HG02623 (cell line): ENCODE measurements around the gene LRRK1.

ENCODE experiments used
- ATAC-seq: cut with Tn5 transposase; IDR thresholded peaks from one replicate; pipeline ENCODE4 v1.9.1; 2021; ENCODE audit warnings: moderate library complexity; ENCODE audit not compliant: unreplicated experiment

The LRRK1 gene

DNA sequence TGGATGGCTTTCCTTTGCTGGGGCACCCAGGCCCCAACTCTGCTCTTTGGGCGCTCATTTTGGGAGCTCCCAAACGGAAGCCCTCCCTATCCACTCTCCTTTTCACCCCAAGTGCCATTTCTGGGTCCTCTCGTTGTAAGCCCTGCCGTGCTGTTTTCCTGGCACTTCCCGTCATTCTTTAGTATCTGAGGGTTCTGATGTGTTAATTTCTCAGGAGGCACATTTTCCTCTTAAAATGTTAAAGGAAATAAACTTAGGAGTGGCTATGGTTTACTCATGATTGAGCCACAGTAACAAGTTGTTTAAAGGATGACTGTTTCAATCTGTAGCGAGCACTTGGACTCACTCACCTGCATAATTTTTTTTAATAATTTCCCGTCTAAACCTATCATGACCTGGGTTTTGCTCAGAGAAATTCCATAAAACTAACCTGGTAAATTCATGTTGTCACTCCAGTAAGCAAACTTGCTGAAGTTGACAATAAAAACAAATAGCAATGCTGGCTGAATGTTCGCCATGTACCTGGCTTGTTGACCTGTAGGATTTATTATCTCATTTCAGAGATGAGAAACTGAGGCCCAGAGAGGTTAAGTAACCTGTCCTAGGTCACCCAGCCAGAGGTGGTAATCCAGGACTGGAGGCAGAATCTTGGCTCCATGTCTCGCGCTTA, 29.0 kb upstream of the LRRK1 start:
- ATAC-seq = no peak

DNA sequence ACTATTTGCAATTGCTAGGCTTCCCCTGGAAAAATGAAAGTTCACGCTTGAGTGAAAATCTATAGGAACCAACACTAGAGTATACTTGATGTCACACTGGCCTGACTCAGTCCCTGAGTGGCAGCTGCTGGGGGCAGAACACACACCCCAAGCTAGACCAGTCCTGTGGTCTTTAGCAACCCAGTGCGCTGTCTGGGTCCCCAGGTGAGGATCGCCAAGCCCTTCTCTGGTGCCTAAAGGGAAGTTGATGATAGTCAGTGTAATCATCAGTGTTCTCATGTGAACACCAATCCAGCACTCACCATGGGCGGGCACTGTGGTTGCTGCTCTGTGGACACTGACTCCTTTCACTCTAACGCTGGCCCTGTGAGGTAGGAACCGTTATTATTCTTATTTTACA, 28.3 kb upstream of the LRRK1 start:
- no peak for ATAC-seq

DNA sequence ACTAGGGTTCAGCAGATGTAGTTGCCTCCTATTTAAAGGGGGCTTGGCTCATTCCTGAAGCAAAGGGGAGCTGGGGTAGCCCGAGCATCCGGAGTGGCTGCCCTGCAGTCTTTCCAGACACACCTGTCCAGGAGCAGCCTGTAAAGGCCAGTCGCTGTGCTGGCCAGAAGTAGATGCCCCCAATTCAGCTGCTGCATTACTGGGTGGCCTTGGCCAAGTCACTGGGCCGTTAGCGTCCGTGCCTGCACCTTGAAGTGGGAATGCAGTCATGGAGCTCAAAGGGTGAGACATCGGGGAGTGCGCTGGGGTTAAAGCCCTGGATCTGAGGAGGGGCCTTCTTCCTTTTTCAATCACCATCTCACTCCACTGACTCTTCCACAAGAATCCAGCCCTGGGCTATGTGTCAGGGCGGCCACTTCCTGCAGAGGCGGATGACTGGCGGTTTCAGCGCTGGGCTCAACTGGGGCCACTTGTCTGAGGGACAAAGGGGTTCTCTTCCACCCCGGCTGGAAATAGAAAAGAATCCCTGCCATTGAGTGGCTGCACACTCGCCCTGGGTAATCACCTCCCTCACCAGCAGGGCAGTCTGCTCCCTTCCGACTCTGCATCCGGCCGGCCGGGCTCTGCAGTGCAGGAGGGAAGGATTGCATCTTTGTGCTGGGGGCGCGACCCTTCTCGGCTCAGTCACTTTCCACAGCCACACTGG, 27.7 kb upstream of the LRRK1 start:
- ATAC-seq = no peak

DNA sequence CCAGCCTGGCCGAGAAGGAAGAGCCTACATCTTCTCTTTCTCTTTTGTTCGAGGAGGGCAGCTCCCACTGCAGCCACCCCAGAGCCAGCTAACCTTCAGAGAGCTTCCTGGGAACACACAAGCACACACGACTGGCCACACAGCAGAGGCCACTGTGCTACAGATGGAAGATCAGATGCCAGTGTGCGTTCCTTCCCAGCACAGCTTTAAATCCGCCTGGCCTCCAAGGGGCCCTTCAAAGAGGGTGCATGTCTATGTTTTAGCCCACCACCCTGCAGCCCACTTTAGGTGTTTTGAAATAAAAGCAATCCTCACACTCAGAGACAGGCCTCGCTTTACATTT, 27.2 kb upstream of the LRRK1 start:
- ATAC-seq = no peak

DNA sequence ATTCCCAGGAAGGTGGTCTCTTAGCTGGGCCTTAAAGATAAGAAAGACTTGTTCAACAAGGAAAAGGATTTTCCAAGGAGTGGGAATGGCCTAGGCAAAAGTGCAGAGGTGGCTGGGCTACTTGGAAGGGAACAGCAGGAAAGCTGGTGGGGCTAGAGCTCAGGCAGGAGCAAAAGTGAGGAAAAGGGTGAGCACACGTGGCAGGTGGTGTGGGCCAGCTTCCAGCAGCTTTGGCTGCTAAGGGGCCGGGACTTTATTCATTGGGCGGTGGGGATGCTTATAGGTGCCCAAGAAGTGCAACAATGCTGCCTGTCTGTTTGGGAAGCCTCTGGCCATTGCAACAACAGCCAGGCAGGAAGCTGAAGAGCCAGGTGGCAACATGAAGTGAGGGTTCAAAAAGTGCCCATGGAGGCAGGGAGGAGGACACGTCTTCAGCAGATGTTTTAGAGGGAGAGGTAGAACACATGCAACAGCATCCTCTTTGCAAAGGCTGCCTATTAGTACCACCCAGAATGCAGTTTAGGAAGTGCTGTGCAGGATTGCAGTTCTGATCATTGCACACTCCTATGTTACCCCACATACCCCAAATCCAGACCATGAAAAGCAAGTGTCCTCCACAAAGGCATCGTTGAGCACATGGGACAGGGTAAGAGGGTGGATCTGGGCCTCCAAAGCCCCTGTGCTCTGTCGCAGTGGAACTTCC, 25.7 kb upstream of the LRRK1 start:
- ATAC-seq = no peak

DNA sequence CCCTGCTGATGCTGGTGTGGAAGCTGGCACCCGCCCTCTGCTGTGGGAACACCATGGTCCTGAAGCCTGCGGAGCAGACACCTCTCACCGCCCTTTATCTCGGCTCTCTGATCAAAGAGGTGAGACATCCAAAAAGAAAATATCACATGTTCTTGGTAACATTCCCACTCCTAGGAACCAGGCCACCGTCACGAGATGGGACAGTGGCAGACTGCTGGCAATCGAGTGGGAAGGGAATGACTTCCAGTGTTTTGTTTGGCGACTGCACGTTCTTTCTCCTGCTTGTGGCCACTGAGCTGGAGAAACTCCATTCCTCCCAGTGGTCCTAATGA, 25.2 kb upstream of the LRRK1 start:
- ATAC-seq = no peak

DNA sequence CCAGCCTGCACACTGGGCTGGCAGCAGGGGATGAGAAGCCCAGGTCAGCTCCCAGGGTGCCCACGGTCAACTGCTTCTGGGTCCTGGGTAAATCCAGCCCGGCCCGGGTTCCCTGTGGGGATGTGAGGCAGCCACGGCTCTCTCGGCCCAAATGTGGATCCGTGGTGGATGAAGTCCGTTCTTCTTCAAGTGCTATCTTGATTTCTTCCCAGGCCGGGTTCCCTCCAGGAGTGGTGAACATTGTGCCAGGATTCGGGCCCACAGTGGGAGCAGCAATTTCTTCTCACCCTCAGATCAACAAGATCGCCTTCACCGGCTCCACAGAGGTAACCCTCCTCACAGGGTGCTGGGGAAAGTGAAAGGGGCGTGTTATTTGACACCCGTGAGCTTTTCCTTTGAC, 23.4 kb upstream of the LRRK1 start:
- ATAC-seq = no peak

DNA sequence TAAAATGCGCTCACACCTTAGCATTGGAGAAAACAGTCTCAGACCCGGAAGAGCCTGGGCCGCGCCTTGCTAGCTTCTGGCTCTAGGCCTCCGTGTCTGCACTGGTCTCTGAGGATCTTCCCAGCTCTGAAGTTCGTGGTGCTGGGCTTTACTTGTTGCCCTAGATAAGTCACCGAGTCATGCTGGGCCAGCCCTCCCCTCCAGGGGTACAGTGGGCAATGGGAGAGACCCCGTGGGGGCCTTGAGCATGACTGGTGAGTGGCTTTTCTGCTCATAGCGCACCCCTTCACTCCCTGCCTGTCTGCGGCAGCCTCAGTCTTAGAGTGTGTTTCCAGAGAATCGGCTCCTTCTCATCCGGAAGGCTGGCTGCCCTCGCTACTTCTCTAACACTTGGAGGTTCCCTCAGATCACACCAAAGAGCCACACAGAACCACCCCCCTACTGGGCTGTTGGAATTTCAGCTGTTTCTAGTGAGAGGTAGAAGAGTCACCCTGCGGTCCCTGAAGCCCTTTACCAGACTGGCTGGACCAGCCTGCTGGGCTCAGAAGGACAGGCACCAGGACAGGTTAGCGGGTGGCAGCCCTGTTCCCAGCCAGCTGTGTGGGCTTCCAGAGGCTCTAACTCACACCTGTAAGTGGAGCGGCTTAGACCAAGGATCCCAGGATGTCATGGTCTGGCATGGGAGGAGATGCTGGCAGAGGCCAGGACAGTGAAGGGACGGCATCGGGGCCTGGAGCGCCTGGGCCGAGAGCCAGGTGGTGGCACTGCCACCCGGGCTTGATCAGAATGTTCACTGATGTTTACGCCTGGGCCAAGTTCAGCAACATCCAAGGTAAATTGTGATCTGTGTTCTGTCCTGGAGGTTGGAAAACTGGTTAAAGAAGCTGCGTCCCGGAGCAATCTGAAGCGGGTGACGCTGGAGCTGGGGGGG, 21.7 kb upstream of the LRRK1 start:
- ATAC-seq = no peak

DNA sequence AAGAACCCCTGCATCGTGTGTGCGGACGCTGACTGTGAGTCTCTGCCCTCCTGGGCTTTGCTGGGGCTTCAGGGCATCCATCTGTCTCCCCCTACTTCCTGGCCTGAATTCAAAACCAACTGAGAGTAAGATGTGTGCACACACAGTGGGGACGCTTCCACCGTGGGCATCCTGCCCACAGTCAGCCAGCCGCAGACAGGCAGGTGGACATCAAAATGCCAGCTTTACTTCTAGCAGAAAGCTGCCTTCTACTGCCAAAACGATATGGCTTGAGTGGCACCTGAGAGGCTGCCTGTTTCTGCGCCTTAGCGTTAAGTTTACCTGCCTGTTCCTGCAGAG, 21.0 kb upstream of the LRRK1 start:
- no peak for ATAC-seq

DNA sequence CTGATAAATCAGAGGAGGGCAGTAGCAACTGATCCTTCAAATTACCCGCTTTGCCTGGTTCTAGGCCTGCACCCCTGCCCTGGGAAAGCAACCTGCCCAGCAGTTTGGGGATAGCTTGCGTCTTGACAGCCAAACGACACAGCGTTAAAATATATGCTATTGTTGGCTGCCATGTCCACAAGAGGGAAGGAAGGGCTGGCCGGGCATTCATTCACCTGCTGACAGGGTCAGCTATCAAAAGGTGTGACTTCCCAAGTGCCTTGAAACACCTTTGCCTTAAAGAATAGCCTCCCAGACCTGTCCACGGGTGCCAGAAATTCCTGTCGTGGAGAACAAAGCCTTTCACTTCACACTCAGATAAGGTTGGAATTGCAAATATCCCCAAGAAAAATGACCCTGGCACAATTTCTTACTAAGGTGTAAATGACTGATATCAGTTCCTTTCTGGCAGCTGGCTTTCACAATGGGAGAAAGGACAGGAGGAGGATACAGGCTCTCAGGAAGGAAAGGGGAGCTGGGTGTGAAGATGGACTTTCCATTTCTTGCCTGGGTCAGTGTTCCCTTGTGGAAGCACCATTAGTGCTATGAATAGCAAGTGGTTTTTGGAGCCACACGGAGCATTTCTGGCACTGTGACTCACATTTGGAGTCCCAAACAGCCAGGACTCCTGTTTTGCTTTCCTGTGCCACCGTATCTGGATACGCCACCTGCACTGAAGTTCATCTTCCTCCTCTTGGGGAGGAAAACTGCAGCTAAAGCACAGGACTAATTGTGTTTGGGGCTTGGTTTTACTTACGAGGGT, 20.3 kb upstream of the LRRK1 start:
- no peak for ATAC-seq

DNA sequence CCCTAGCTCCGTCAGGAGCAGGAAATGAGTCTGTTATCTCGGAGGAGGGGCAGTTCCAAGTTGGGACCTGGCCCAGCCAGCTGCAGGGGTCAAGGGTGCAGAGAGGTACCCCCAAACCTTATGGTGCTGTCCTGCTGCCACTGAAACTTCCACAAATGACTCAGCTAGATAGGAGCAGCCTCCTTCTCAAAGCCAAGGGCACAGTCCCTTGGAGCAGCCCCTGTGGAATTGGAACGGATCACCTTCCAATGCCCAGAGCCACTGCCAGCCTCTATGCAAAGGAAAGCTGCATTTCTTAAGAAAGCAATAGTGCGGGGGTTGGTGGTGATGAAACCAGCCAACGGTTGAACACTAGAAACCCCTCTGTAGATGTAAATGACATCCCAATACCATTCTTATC, 19.6 kb upstream of the LRRK1 start:
- ATAC-seq = no peak

DNA sequence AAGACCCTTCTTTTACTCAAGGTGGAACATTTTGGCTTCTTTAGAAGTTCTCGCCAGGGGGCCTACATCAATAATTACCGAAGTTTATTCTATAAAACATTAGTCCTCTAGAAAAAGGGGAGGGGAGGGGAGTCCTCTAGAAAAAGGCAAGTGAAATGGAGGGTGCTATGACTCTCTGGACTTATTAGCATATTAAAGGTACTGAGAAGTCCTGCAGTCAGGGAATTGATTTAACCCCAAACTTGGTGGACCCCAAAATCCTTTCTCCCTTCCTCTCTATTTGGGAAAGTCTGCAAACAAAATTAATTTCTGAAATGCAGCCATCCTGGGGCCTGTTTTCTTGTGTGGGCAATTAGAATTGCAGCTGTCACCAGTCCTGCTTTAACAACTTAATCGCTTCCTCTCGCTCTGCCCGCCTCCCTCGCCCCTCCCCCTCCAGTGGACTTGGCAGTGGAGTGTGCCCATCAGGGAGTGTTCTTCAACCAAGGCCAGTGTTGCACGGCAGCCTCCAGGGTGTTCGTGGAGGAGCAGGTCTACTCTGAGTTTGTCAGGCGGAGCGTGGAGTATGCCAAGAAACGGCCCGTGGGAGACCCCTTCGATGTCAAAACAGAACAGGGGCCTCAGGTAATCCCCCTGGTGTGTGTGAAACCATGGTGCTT, 18.9 kb upstream of the LRRK1 start:
- ATAC-seq = no peak

DNA sequence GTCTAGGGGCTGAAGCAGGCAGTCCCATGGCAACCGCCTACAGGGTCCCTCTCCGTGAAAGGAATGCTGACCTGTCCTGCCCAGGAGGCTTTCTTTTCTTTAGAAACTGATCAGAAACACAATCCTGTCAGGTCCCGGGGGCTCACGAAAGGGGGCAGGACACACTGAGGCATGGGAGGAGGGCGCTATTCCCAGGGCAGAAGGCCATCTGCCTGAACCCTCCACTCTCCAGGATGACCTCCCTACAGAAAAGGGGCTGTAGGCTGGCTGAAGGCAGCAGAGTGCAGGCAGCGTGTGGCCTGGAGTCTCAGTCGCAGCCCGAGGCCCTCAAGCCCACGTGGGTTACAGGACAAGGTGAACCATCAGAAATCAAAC, 18.4 kb upstream of the LRRK1 start:
- ATAC-seq = no peak

DNA sequence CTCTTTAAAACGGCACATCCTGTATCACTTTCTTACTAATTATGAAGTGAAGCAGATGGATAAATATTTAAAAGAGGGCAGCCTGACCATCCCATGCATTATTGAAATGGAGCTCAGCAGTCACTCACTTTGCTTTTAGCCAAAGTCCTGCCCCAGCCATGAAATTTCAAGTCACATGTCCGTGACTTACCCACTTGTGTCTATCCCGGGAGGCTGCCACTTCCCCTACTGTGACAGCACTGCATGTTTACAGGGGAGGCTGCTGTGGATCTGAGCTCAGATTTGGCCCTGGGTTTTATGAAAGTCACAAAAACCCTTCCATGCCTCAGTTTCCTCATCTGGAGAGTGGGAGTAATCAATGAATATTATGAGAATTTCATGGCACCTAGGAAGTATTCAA, 17.9 kb upstream of the LRRK1 start:
- ATAC-seq = no peak

DNA sequence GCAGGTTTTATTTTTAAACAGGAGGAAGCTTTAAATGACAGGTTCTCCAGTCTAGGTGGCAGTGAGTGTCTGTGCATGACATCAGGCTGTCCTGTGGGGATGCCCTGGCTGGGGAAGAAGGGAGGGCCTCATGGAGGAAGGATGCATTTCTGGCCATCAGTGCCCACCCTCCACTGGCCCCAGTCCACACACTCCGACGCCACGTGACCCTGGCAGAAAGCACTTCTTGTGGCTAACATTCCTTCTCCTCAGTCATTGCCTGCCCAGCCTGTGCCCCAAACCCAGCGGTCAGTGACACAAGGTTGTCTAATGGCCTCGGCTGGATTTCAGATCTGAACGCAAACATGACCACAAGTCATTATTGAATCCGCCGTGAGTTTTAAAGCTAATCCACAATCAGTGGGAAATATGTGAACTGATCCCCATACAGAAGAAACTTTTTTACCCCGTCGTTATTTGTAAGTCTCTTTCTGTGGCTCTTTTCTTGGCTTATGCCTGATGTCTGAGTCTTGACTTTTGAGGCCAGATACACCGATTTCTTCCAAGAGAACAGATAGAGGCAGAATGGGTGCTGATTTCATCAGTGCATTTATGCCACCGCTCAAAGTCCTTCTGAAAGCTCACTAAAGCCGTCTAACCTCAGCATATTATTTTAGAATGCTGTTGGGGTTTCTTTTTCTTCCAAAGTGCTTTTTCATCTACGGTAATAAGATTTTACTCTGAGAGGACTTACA, 17.3 kb upstream of the LRRK1 start:
- no peak for ATAC-seq

DNA sequence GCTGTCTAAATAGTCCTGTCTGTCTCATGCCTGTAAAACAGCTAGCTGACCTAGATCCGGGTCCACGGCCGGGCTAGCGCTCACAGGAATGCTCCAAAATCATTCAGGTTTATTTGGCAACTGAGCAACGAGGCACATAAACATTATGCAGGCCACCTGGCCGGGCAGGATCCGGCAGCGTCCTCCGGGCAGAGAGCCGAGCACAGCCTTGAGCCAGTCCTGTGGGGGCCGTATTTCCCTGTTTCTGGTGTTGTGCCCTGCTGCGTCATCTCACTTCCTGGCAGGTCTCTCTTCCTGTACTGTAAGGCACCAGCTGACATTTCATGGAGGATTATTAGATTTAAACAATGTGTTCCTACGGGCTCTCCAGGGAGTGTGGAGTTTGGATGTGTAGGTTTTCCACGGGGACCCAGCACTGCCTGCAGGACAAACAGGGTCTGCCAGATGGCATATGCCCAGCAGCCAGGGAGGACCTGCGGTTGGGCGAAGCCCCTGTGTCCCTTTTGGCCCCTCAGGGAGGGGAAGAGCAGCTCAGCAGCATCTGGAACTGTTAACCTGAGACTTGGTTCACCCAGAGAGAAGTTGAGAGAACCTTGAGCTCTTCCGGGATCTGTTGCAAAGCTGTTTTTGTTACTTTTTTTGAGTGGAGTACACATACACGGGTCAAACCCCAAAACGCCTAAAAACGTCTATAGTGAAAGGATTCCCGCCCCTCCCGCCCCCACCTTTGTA, 16.6 kb upstream of the LRRK1 start:
- ATAC-seq = no peak

DNA sequence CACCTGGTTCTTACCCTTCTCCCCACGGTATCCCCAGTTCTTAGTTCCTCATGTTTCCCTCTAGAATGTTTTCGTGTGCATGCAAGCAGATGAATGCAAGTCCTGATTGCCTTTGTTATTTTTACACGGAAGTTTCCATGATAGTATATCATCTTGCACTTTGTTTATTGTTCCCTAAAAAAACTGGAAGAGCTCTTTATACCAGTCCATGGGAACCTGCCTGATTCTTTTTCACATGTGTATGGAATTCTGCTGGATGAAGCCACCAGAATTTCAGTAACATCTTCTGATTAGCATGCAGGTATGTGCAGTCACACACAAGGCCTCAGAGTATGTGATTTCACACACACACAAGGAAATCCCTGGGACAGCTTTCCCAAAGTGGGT, 16.0 kb upstream of the LRRK1 start:
- no peak for ATAC-seq

DNA sequence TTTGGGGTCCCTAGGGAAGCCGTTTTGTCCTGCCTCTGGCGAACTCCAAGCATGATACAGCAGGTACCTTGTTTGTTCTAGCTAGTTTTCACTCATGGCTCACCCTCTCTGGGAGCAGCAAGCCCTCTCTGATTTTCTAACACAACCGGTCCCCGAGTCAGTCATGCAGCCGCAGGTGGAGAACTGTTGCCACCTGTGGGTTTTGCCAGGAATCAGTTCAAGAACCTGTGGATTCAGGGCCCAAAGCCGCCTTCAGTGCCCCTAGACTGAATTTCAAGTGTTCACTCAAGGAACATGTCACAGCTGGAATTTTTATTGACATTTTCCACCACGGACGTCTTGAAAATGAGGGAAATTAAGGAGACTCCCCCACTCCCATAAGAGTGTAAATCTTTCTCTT, 13.3 kb upstream of the LRRK1 start:
- no peak for ATAC-seq

DNA sequence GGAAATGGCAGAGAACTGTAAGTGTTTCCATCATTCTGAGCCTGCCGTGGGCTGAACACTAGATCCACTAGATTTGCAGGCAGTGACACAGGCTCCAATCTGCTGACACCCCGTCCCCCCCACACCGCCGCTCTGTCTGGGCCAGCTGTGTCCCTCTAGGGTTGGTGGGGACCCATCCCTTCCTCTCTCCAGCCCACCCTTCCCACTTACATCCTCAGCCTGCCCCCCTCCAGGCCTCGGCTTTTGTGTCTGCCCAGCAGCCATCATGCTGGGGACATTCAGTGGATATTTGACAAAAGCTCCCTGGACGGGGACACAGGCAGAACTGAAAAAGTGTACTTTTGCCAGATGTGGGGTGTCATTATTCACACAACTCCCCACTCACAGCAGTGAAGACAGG, 10.7 kb upstream of the LRRK1 start:
- no peak for ATAC-seq
